Measurements from ENCODE around the gene C18orf54. TPM values are rescaled to one million over a fixed set of nuclear protein-coding genes. Genes with fewer than 3 reads are reported as not detected.

The C18orf54 gene
- total RNA-seq, 4 donors from 2014 or later: 0.53 to 3.8 (median 1.3) TPM

GRCh38 chr18:54351186-54351585 lies 6.5 kb upstream of the C18orf54 start:
- H3K27ac ChIP-seq: no peak overlapping the region
- H3K9me3 ChIP-seq: no peaks in the 10 kb centered on the region
- 87% methylated on average over 1 of the region's 1 CpG for WGBS
- no peaks in the 10 kb centered on the region for H3K4me1 ChIP-seq
- DNase-seq (ENCODE audit: low spot score in 2 of 2): no peak
- H3K36me3 ChIP-seq: no peaks in the 10 kb centered on the region
- no peaks in the 10 kb centered on the region for H3K27me3 ChIP-seq
- TF ChIP-seq CTCF (IDR thresholded peaks at IDR 0.05) (no peak), POLR2AphosphoS5 (IDR thresholded peaks at IDR 0.05) (no peak), EP300 (IDR thresholded peaks at IDR 0.05) (no peak), POLR2A (IDR thresholded peaks at IDR 0.05) (no peak)
- no peak overlapping the region for H3K4me3 ChIP-seq

GRCh38 chr18:54357082-54357659 lies 535 bp upstream of the C18orf54 start:
- Histone ChIP-seq H3K4me3 (peak overlapping the region; percentile 72), H3K27me3 (no peaks in the 10 kb centered on the region), H3K27ac (no peak overlapping the region), H3K4me1 (peaks cover 10% of the 10 kb centered on the region), H3K36me3 (no peaks in the 10 kb centered on the region), H3K9me3 (no peaks in the 10 kb centered on the region)
- TF ChIP-seq CTCF (IDR thresholded peaks at IDR 0.05) (no peak), POLR2A (IDR thresholded peaks at IDR 0.05) (no peak), POLR2AphosphoS5 (IDR thresholded peaks at IDR 0.05) (no peak), EP300 (IDR thresholded peaks at IDR 0.05) (no peak)
- WGBS: 5% methylated on average over 9 of the region's 15 CpGs
- DNase-seq (ENCODE audit: low spot score in 2 of 2): peak in 1 of 2 donors; percentile 59

- TF ChIP-seq EP300 (IDR thresholded peaks at IDR 0.05): no peak
- no peak for TF ChIP-seq POLR2A (IDR thresholded peaks at IDR 0.05)
- no peak for TF ChIP-seq CTCF (IDR thresholded peaks at IDR 0.05)
- no peak for TF ChIP-seq POLR2AphosphoS5 (IDR thresholded peaks at IDR 0.05)
- no peak for DNase-seq (ENCODE audit: low spot score in 2 of 2)
- Histone ChIP-seq H3K36me3 (no peaks in the 10 kb centered on the region), H3K27me3 (no peaks in the 10 kb centered on the region), H3K27ac (no peak overlapping the region), H3K4me3 (peak overlapping the region; percentile 72), H3K9me3 (no peaks in the 10 kb centered on the region), H3K4me1 (peaks cover 10% of the 10 kb centered on the region)
- 4% methylated on average over 21 of the region's 21 CpGs for WGBS
These were observed 862 bp downstream of the C18orf54 start for GRCh38 chr18:54358495-54359040.

- TF ChIP-seq EP300 (IDR thresholded peaks at IDR 0.05) (no peak), CTCF (IDR thresholded peaks at IDR 0.05) (no peak), POLR2A (IDR thresholded peaks at IDR 0.05) (no peak), POLR2AphosphoS5 (IDR thresholded peaks at IDR 0.05) (no peak)
- WGBS: 78% methylated on average over 6 of the region's 6 CpGs
These were observed 1.5 kb downstream of the C18orf54 start for GRCh38 chr18:54359233-54359632.

GRCh38 chr18:54360406-54360805 lies 2.7 kb downstream of the C18orf54 start:
- no peak overlapping the region for H3K27ac ChIP-seq
- WGBS: 92% methylated on average over 3 of the region's 3 CpGs
- no peaks in the 10 kb centered on the region for H3K36me3 ChIP-seq
- no peaks in the 10 kb centered on the region for H3K27me3 ChIP-seq
- H3K9me3 ChIP-seq: no peaks in the 10 kb centered on the region
- DNase-seq (ENCODE audit: low spot score in 2 of 2): no peak
- TF ChIP-seq EP300 (IDR thresholded peaks at IDR 0.05): no peak
- TF ChIP-seq POLR2AphosphoS5 (IDR thresholded peaks at IDR 0.05): no peak
- TF ChIP-seq CTCF (IDR thresholded peaks at IDR 0.05): no peak
- TF ChIP-seq POLR2A (IDR thresholded peaks at IDR 0.05): no peak
- peaks cover 10% of the 10 kb centered on the region for H3K4me1 ChIP-seq
- H3K4me3 ChIP-seq: no peak overlapping the region

More at GRCh38 chr18:54359233-54359632, 1.5 kb downstream of the C18orf54 start:
- Histone ChIP-seq H3K9me3 (no peaks in the 10 kb centered on the region), H3K36me3 (no peaks in the 10 kb centered on the region), H3K4me3 (peak overlapping the region; percentile 72), H3K4me1 (peaks cover 10% of the 10 kb centered on the region), H3K27me3 (no peaks in the 10 kb centered on the region), H3K27ac (no peak overlapping the region)
- no peak for DNase-seq (ENCODE audit: low spot score in 2 of 2)
